PC-3 (cell line): ENCODE data around the gene EPGN. TPM values are rescaled to one million over a fixed set of nuclear protein-coding genes. Genes with fewer than 3 reads are reported as not detected.

ENCODE experiments used
- ATAC-seq: fragments of 200-7000 bp; cut with Tn5 transposase; 2 replicates; pipeline ENCODE4 v1.9.1; 2020; ENCODE audit warnings: mild to moderate bottlenecking, moderate library complexity
- BruUV-seq: library from RNA; stranded (reverse); fragments of 400-500 nt; replicated peaks from 2 replicates; lab custom pipeline; 2021; lab: Mats Ljungman, UMichigan
- CTCF ChIA-PET: fragments of 300-600 bp; sonication (Branson Sonifier 250); formaldehyde crosslinking; loops from one replicate; lab custom pipeline; 2022; ENCODE audit warnings: antibody characterized with exemption; lab: Charles Lee
- POLR2A ChIA-PET: fragments of 300-600 bp; sonication (Branson Sonifier 250); formaldehyde crosslinking; loops from one replicate; lab custom pipeline; 2022; ENCODE audit warnings: antibody characterized with exemption; ENCODE audit not compliant: unreplicated experiment; lab: Charles Lee
- DNase-seq: peaks from one replicate; pipeline ENCODE4 v3.0.0-alpha.2; 2015
- H2AFZ ChIP-seq: fragments of 300-600 bp; sonication (generic); 2 replicates; pipeline ENCODE4 v1.6.0; 2016; ENCODE audit warnings: antibody characterized with exemption, low read length
- H3F3A ChIP-seq: fragments of 300-600 bp; sonication (generic); one replicate; pipeline ENCODE4 v1.6.0; 2017; ENCODE audit warnings: antibody characterized with exemption, low read length, control low read depth, mild to moderate bottlenecking; ENCODE audit not compliant: unreplicated experiment
- H3K27ac ChIP-seq: fragments of 300-600 bp; sonication (generic); 2 replicates; pipeline ENCODE4 v1.5.1; 2016; ENCODE audit warnings: mild to moderate bottlenecking, low read length
- H3K27me3 ChIP-seq: fragments of 300-600 bp; sonication (generic); 2 replicates; pipeline ENCODE4 v1.6.1; 2016; ENCODE audit warnings: low read length, mixed read lengths
- H3K36me3 ChIP-seq: fragments of 300-600 bp; sonication (generic); 2 replicates; pipeline ENCODE4 v1.6.1; 2016; ENCODE audit warnings: low read depth, mixed run types, low read length, mixed read lengths
- H3K4me1 ChIP-seq: fragments of 300-600 bp; sonication (generic); 2 replicates; pipeline ENCODE4 v1.5.1; 2016; ENCODE audit warnings: low read length; ENCODE audit not compliant: insufficient read depth
- H3K4me2 ChIP-seq: fragments of 300-600 bp; sonication (generic); 2 replicates; pipeline ENCODE4 v1.6.0; 2016; ENCODE audit warnings: low read length
- H3K4me3 ChIP-seq: fragments of 300-600 bp; sonication (generic); 2 replicates; pipeline ENCODE4 v1.5.1; 2016; ENCODE audit warnings: mild to moderate bottlenecking, low read length, mixed read lengths
- H3K79me2 ChIP-seq: fragments of 300-600 bp; sonication (generic); 2 replicates; pipeline ENCODE4 v1.6.1; 2017; ENCODE audit warnings: low read length, mixed read lengths
- H3K9ac ChIP-seq: fragments of 300-600 bp; sonication (generic); 2 replicates; pipeline ENCODE4 v1.6.0; 2016; ENCODE audit warnings: mild to moderate bottlenecking, low read length
- H3K9me2 ChIP-seq: fragments of 300-600 bp; sonication (generic); replicated peaks from 2 replicates; pipeline ENCODE4 v1.6.1; 2016; ENCODE audit warnings: mixed run types, low read length, mixed read lengths
- H3K9me3 ChIP-seq: fragments of 300-600 bp; sonication (generic); 2 replicates; pipeline ENCODE4 v1.6.1; 2016; ENCODE audit warnings: low read length, mixed read lengths
- H4K20me1 ChIP-seq: fragments of 300-600 bp; sonication (generic); 2 replicates; pipeline ENCODE4 v1.6.1; 2016; ENCODE audit warnings: low read length, mixed read lengths
- EZH2 ChIP-seq: fragments of 300-600 bp; sonication (generic); IDR thresholded peaks from one replicate; pipeline ENCODE4 v1.6.1; 2017; ENCODE audit warnings: antibody characterized with exemption, mild to moderate bottlenecking, low read length; ENCODE audit not compliant: unreplicated experiment
- EZH2phosphoT487 ChIP-seq: fragments of 300-600 bp; sonication (generic); IDR thresholded peaks from 2 replicates; pipeline ENCODE4 v1.6.1; 2018; ENCODE audit warnings: mild to moderate bottlenecking, antibody characterized with exemption, low read length, borderline replicate concordance
- intact Hi-C: fragments of 100-400 bp; cut with micrococcal nuclease; formaldehyde crosslinking; loops from 2 replicates; pipeline ENCODE4 v1.9.0; 2023
- total RNA-seq: library from RNA; depleted of rRNA; stranded (reverse); fragments of >200 nt; gene quantifications from 2 replicates; pipeline ENCODE4 v1.2.3, GENCODE V29; 2014
- TF ChIP-seq, protein P1 (sequence below): fragments of 300-600 bp; sonication (generic); conservative IDR thresholded peaks from 2 replicates; pipeline ENCODE4 v1.5.1; 2017; ENCODE audit warnings: antibody characterized with exemption, low read depth, mild to moderate bottlenecking, low read length

The EPGN gene
- total RNA-seq, 1 experiment from 2014 or later, result 98.0 TPM

DNA sequence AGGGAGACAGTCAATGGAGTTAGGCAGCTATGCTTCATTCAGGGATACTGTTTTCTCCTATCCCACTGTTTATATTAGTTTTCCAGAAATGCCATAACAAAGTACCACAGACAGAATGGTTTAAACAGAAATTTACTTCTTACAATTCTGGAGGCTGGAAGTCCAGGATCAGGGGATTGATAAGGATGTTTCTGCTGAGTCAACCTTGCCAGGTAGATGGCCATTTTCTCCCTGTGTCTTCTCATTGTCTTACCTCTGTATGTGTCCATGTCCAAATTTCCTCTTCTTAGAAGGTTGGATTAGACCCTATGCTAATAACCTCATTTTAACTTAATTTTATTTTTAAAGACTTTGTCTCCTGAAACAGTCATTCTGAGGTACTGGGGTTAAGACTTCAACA lies 20.5 kb upstream of the EPGN start:
- H3K27me3 ChIP-seq, result no peaks in the 10 kb centered on the region
- H2AFZ ChIP-seq, result no peak overlapping the region
- DNase-seq, result no peak
- H4K20me1 ChIP-seq, result no peaks in the 10 kb centered on the region
- no peak overlapping the region for H3K9ac ChIP-seq
- H3K9me2 ChIP-seq, result no peaks in the 10 kb centered on the region
- peaks cover 39% of the 10 kb centered on the region for H3K4me1 ChIP-seq
- H3K4me2 ChIP-seq, result no peak overlapping the region
- H3K79me2 ChIP-seq, result no peaks in the 10 kb centered on the region
- no TSS peak for BruUV-seq
- no peaks in the 10 kb centered on the region for H3K36me3 ChIP-seq
- H3K27ac ChIP-seq, result no peak overlapping the region
- ChIA-PET CTCF (no interaction called here), POLR2A (no interaction called here)
- ATAC-seq, result no peak
- intact Hi-C loops, result no loop called here
- no peak overlapping the region for H3K4me3 ChIP-seq
- TF ChIP-seq, protein P1, sequence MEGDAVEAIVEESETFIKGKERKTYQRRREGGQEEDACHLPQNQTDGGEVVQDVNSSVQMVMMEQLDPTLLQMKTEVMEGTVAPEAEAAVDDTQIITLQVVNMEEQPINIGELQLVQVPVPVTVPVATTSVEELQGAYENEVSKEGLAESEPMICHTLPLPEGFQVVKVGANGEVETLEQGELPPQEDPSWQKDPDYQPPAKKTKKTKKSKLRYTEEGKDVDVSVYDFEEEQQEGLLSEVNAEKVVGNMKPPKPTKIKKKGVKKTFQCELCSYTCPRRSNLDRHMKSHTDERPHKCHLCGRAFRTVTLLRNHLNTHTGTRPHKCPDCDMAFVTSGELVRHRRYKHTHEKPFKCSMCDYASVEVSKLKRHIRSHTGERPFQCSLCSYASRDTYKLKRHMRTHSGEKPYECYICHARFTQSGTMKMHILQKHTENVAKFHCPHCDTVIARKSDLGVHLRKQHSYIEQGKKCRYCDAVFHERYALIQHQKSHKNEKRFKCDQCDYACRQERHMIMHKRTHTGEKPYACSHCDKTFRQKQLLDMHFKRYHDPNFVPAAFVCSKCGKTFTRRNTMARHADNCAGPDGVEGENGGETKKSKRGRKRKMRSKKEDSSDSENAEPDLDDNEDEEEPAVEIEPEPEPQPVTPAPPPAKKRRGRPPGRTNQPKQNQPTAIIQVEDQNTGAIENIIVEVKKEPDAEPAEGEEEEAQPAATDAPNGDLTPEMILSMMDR, result no peak
- no peak for TF ChIP-seq EZH2phosphoT487
- TF ChIP-seq EZH2, result no peak
- no peaks in the 10 kb centered on the region for H3K9me3 ChIP-seq
- H3F3A ChIP-seq, result peaks cover 10% of the 10 kb centered on the region

DNA sequence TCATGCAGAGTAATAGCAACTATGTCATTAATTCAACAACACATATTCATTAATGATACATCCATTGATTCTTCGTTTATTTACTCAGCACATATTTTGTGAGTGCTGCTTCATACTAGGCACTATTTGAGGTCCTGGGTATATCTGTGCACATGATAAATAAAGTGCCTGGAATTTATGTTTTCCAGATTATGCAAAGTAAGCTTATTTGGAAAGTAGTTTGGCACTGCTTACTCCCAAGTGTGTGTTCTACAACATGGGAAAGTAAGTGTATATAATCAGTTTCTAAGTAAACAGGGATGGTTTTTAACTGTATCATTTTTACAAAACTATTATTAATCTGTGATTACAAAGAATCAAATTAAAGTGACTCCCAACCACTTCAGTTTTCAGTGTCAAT lies 16.8 kb upstream of the EPGN start:
- H3K9me2 ChIP-seq, result no peaks in the 10 kb centered on the region
- H3K9me3 ChIP-seq, result no peaks in the 10 kb centered on the region
- intact Hi-C loops, result no loop called here
- peak overlapping the region; percentile 83 for H3K27ac ChIP-seq
- peaks cover 25% of the 10 kb centered on the region for H3K4me1 ChIP-seq
- ATAC-seq (no peak), DNase-seq (no peak)
- H3K79me2 ChIP-seq, result no peaks in the 10 kb centered on the region
- peak overlapping the region; percentile 25; the same call in 1 of the 2 replicates for H3K4me2 ChIP-seq
- CTCF ChIA-PET, result no interaction called here
- no peak overlapping the region for H2AFZ ChIP-seq
- TF ChIP-seq EZH2, result no peak
- TF ChIP-seq, protein P1, result no peak
- no peak for TF ChIP-seq EZH2phosphoT487
- H3K4me3 ChIP-seq, result no peak overlapping the region
- BruUV-seq, result no TSS peak
- no peaks in the 10 kb centered on the region for H4K20me1 ChIP-seq
- H3K9ac ChIP-seq, result peak overlapping the region; percentile 5
- peaks cover 7% of the 10 kb centered on the region for H3F3A ChIP-seq
- POLR2A ChIA-PET, result no interaction called here
- H3K36me3 ChIP-seq, result 0 out of 2 replicates have a peak, but pooled peaks cover 5% of the 10 kb centered on the region
- no peaks in the 10 kb centered on the region for H3K27me3 ChIP-seq

GRCh38 chr4:74292111-74292870 lies 16.0 kb upstream of the EPGN start:
- peaks cover 25% of the 10 kb centered on the region for H3K4me1 ChIP-seq
- H3K27me3 ChIP-seq, result no peaks in the 10 kb centered on the region
- peak; percentile 87 for ATAC-seq
- CTCF ChIA-PET, result no interaction called here
- POLR2A ChIA-PET, result no interaction called here
- TF ChIP-seq EZH2, result no peak
- TF ChIP-seq, protein P1, result no peak
- TF ChIP-seq EZH2phosphoT487, result no peak
- H2AFZ ChIP-seq, result no peak overlapping the region
- no peaks in the 10 kb centered on the region for H3K9me2 ChIP-seq
- no peaks in the 10 kb centered on the region for H4K20me1 ChIP-seq
- H3K4me2 ChIP-seq, result peak overlapping the region; percentile 25; the same call in 1 of the 2 replicates
- no TSS peak for BruUV-seq
- H3K9me3 ChIP-seq, result no peaks in the 10 kb centered on the region
- peak overlapping the region; percentile 22 for H3K9ac ChIP-seq
- H3K27ac ChIP-seq, result peak overlapping the region; percentile 83
- intact Hi-C loops, result no loop called here
- peak; percentile 70 for DNase-seq
- 0 out of 2 replicates have a peak, but pooled peaks cover 5% of the 10 kb centered on the region for H3K36me3 ChIP-seq
- H3F3A ChIP-seq, result peaks cover 7% of the 10 kb centered on the region
- no peak overlapping the region for H3K4me3 ChIP-seq
- no peaks in the 10 kb centered on the region for H3K79me2 ChIP-seq
